HG02938 (cell line): ENCODE measurements around the gene NSUN6.

Source experiments
- ATAC-seq: cut with Tn5 transposase; IDR thresholded peaks from one replicate; pipeline ENCODE4 v1.9.1; 2021; ENCODE audit warnings: mild to moderate bottlenecking, moderate library complexity; ENCODE audit not compliant: unreplicated experiment

Gene NSUN6

GRCh38 chr10:18651324-18652007 is at the start of gene NSUN6:
Gene NSUN6 (minus strand): TSS chr10:18651587. CDS start chr10:18651203, 384 bp downstream.
- ATAC-seq = peak; percentile 94

DNA sequence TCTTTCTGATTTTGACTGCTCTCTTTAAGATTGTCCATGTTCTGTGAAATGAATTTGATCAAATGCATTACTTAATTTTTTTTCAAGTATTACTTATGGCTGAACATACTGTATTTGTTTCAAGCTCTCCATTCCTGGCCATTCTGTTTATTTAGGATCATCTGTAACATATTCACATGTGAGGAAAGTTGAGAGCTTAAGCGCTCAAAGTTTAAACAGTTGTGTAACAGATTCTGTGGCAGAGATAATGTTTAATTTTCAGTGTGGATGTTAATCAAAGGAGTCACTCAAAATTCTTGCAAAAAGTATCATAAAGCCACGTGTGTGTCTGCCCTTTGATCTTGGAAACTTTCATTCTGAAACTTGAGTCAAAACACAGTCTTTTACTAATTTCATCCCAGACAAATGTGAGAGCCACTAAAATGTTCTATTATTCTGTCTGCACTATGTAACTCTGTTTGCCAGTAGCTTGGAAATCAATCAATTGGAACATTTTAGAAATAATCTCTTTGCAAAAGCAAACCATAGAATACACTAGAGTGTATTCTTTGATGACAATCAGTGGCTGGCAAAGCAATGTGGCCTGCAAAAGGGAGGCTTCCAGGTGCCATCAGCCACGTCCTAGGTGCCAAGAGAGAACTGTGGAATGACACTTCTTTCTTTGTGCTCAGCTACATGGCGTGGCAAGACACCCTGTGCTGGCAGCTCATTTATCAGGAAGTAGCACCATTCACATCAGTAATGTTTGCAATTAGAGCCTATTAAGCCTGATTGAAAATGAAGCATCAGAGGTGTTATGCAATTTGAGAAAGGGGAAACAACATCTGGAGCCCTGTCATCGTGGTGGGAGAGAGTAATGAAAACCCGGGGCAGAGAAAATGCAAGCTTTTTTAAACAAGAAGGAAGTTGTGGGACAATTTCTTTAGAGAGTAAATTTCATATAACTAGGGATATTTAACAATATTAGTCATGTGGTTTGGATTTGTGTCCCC is 48.8 kb upstream of the NSUN6 start:
- no peak for ATAC-seq

- no peak for ATAC-seq
These were observed 39.2 kb upstream of the NSUN6 start for GRCh38 chr10:18690541-18690940.

DNA sequence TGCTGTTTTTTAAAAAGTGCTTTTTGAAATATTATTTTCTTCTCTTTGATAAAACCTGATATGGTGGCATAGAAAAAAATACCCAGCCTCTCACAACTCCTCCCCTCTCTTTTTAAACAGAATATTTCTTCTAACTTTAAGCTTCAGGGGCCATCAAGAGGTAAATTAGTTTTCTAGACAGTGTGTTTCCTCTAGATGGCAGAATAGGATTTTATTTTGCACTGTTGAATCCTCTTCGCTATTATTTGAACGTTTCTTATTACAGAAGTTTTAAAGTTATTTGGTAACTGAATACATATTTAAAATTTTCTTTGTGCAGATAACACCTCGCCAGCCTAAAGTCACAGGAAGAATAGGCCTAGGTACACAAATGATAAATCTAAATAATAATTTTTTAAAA is 38.1 kb upstream of the NSUN6 start:
- no peak for ATAC-seq

DNA sequence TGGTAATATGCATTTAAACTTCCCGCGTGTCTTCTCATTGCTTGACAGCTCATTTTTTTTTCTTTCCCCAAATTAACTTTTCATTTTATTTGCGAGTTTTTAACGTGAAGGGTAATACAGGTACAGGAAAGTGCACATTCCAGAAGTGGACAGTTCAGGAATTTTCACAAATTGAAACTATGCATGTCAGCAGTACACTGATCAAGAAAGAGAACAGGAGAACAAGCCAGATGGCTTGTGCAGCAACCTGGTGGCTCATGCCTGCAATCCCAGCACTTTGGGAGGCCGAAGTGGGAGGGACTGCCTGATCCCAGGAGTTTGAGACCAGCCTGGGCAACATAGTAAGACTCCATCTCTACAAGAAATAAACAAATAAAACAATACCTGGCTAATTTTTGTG is 36.3 kb upstream of the NSUN6 start:
- no peak for ATAC-seq

DNA sequence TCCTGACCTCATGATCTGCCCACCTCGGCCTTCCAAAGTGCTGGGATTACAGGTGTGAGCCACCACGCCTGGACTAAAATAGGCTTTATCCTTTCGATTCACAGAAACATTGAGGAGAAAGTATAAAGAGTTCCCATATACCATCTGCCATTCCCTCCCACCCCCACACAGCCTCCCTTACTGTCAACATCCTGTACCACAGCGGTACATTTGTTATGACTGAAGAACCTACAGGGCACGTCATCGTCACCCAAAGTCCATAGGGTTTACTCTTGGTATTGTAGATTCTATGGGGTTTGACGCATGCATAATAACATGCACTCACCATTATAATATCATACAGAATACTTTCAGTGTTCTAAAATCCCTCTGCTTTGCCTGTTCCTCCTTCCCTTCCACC is 35.8 kb upstream of the NSUN6 start:
- no peak for ATAC-seq

DNA sequence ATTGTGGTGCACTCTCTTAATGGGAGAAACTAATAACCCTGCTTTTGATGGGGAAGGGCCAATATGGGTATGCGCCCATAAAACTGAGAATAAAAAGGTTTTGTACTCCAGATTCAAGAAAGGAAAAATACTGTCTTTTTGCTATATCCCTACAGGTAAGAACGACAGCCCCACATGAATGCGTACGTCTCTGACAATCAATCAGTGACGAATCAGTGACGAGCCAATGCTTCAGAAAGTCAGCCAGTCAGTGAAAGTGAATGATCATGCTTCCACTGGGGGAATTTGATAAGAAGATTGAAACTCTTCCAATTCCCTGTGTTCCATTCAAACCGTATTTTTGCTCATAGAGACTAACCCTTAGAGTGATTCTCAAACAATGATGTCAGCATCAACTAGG is 34.2 kb upstream of the NSUN6 start:
- ATAC-seq = no peak

GRCh38 chr10:18684953-18685352 is 33.6 kb upstream of the NSUN6 start:
- no peak for ATAC-seq

GRCh38 chr10:18684416-18684815 is 33.0 kb upstream of the NSUN6 start:
- no peak for ATAC-seq

DNA sequence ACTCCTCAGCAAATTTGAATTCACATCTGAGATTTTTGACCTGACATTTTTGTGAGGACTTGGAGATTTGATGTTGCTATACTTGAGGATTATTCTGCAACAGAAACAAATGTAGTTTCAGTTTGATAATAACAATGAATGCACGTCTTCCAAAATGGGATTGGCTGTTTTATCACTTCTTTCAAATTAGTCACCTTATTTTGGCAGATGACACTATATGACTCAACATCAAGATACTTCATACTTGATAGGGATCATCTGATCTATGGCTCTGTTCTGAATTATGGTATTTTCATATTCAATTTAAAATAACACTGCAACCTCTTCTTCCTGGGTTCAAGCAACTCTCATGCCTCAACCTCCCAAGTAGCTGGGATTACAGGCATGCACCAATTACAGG is 32.0 kb upstream of the NSUN6 start:
- ATAC-seq = no peak

DNA sequence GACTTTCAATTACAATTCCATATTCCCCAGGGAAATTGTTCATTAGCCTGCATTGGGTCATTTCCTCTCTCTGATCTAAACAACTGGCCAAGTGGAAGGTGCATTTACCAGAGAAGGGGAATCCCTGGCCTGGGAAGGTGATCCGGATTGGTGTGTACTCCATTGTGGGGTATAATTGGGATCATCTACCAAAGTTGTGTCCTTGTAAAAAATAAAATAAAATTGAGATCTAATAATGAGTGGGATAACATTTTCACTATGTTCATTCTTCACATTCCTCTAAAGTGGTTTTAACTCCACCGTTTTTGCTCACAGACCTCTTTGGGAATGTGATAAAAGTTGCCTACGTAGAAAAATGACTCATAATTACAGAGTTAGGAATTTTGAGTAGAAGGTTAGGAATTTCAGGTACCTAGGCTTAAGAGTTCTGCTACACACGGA is 30.6 kb upstream of the NSUN6 start:
- no peak for ATAC-seq

DNA sequence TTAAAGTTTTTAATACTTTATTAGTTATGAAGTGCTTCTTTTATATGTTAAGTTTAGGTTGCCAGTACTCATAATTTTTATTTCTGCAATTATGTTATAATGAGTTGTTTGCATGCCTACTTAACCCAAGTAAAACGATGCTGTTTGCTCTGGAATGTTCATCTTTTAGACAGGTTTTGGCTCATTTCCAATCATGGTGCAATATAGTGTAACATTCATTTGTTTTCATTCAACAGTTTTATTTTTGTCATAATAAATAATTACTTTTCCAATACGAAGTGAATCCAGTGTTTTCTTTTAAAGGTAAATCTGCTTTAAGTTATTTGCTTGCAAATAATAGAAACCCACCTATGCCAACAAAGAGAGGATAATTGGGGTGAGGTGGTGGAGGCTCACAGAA is 30.0 kb upstream of the NSUN6 start:
- ATAC-seq = no peak

- ATAC-seq = no peak
These were observed 29.4 kb upstream of the NSUN6 start for GRCh38 chr10:18680754-18681153.

- no peak for ATAC-seq
These were observed 23.9 kb upstream of the NSUN6 start for GRCh38 chr10:18675086-18675801.

GRCh38 chr10:18668026-18668425 is 16.6 kb upstream of the NSUN6 start:
- ATAC-seq = no peak

- ATAC-seq = no peak
These were observed 15.4 kb upstream of the NSUN6 start for GRCh38 chr10:18666810-18667209.

- no peak for ATAC-seq
These were observed 14.6 kb upstream of the NSUN6 start for GRCh38 chr10:18665815-18666558.

- no peak for ATAC-seq
These were observed 13.6 kb upstream of the NSUN6 start for GRCh38 chr10:18664841-18665478.

GRCh38 chr10:18660816-18661431 is 9.5 kb upstream of the NSUN6 start:
- ATAC-seq = no peak
